ENCODE results near the gene PRKAR2A. TPM values are rescaled to one million over a fixed set of nuclear protein-coding genes. Genes with fewer than 3 reads are reported as not detected.

The PRKAR2A gene
- 10 to 100 TPM; 33.2 to 71.6 (median 44.9) TPM for total RNA-seq
- polyA plus RNA-seq: 10 to 100 TPM; 10.6 to 35.8 TPM
- long read RNA-seq, donor 1, full-length matches to known transcripts: 14 of 29 reads
- long read RNA-seq, donor 1, partial matches to known transcripts: 5 of 29 reads
- long read RNA-seq, donor 1, other reads (novel, unspliced or antisense): 10 of 29 reads
- long read RNA-seq, donor 2, full-length matches to known transcripts: 20 of 48 reads
- long read RNA-seq, donor 2, partial matches to known transcripts: 10 of 48 reads
- long read RNA-seq, donor 2, other reads (novel, unspliced or antisense): 18 of 48 reads
- long read RNA-seq, donor 3, full-length matches to known transcripts: 16 of 34 reads
- long read RNA-seq, donor 3, partial matches to known transcripts: 4 of 34 reads
- long read RNA-seq, donor 3, other reads (novel, unspliced or antisense): 14 of 34 reads

DNA sequence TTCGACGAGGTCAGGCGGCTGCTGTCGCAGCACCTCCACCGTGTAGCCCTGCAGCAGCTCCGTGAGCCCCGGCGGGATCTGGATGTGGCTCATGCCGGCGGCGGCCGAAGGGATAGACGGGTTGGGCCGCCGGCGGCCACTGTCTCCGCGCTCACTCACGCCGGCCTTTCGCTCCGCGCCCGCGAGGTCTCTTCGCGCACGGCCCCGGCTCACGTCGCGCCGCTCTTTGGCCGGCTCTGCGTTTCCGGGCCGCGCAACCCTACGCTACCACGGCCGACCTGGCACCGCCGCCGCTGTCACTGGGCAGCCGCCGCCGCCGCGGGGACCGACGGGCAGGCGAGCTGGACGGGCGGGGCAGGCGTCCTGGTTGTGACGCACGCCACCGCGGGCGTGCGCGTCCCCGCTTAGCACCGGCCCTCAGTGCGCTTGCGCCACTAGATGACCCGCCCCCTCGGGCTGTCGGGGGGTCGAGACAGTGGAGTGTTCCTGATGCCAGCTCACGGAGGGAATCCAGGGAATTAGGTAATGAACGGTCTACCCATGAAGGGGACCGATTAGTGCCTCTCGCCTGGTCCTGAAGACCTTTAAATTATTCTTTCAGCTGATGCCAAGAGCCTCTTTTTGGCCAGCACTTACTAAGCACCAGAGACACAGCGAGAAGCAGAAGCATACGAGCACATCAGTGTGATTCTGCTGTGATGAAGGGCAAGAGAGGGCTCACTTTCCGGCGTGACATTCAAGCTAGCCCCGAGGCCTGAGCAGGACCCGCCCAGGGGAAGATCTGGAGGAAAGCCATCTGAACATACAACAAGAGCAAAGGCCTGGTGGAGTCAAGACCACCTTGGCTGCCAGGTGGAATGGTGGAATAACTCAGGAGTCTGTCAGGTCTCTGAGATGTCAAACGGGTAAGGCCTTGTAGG lies at the start of gene PRKAR2A:
Gene PRKAR2A, minus strand, starts transcription at position 371 of the 920 bp plus-strand sequence. Its CDS starts 278 bp downstream, at position 93.
- peak within 1 kb of the TSS; percentile 91 to 99 (median 95) for H3K27ac ChIP-seq
- peak; percentile 20 to 90 for TF ChIP-seq POLR2A (IDR thresholded peaks at IDR 0.05)
- TF ChIP-seq, protein P1, sequence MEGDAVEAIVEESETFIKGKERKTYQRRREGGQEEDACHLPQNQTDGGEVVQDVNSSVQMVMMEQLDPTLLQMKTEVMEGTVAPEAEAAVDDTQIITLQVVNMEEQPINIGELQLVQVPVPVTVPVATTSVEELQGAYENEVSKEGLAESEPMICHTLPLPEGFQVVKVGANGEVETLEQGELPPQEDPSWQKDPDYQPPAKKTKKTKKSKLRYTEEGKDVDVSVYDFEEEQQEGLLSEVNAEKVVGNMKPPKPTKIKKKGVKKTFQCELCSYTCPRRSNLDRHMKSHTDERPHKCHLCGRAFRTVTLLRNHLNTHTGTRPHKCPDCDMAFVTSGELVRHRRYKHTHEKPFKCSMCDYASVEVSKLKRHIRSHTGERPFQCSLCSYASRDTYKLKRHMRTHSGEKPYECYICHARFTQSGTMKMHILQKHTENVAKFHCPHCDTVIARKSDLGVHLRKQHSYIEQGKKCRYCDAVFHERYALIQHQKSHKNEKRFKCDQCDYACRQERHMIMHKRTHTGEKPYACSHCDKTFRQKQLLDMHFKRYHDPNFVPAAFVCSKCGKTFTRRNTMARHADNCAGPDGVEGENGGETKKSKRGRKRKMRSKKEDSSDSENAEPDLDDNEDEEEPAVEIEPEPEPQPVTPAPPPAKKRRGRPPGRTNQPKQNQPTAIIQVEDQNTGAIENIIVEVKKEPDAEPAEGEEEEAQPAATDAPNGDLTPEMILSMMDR (IDR thresholded peaks at IDR 0.05): no peak
- peak; percentile 90 to 95 (median 93) for DNase-seq
- H3K4me1 ChIP-seq: peaks cover 10 to 30% (median 20%) of the 10 kb centered on the region in 12 donors
- ATAC-seq: peak; percentile 88 to 97 (median 96)
- H3K36me3 ChIP-seq: peaks cover 0 to 2% (median 0%) of the 10 kb centered on the region in 9 donors
- H3K9me3 ChIP-seq: no peaks in the 10 kb centered on the region
- peak within 1 kb of the TSS; percentile 65 to 94 (median 84) for H3K4me3 ChIP-seq
- no peaks in the 10 kb centered on the region for H3K27me3 ChIP-seq
- WGBS, 4 donors: 1 to 4% (median 2%) methylated on average over 18 to 81 of the region's 81 CpGs
- intact Hi-C loops (cut with DNase I): loop anchor here in 3 of 10 donors (2.0 to 5.0 kb wide), 5 partner anchors 49 to 160 kb away; partner anchors contain the start of genes ARIH2 (in 1 of the 3), NCKIPSD (in 1 of the 3) and SLC25A20 (in 1 of the 3)

DNA sequence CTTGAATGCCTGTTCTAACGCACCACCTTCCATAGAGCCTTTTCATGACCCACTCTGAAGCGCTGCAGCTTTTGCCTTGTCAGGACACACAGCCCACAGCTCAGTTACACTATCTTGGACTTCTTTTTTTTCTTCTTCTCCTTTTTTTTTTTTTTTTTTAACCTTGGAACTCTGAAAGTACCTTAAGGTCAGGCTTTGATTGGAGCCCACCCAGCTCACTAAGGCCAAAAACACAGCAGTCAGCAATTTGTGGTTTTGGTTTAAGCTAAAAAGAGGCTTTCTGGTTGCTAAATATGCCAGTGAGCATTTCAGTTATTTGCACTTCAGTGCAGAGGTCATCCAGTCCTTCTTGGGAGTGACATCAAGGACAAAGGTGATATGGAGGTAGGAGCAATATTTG lies 49.3 kb upstream of the PRKAR2A start:
- peak overlapping the region; percentile 1 to 92 (median 87) for H3K27ac ChIP-seq
- no peak for ATAC-seq

DNA sequence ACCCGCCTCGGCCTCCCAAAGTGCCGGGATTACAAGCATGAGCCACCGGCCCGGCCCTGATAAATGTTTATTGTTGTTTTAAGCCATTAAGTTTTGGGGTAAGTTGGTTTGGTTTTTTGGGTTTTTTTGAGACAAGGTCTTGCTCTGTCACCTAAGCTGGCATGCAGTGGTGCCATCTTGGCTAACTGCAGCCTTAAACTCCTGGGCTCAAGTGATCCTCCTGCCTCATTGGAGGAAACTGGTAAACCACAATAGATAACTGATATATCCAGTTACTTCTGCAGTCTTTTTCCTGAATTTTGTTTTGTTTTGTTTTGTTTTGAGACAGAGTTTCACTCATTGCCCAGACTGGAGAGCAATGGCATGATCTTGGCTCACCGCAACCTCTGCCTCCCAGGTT lies 46.8 kb upstream of the PRKAR2A start:
- TF ChIP-seq, protein P1 (IDR thresholded peaks at IDR 0.05): no peak
- TF ChIP-seq POLR2A (IDR thresholded peaks at IDR 0.05): no peak
- H3K36me3 ChIP-seq: peaks cover 0 to 23% (median 16%) of the 10 kb centered on the region in 9 donors
- no peak overlapping the region for H3K27ac ChIP-seq
- WGBS, 4 donors: 95 to 99% (median 96%) methylated on average over 6 of the region's 6 CpGs
- intact Hi-C loops (cut with DNase I): loop anchor here in 2 of 10 donors (10.0 kb wide), 1 partner anchor 60 kb away; no protein-coding TSS in a partner anchor
- no peak for ATAC-seq
- peaks cover 0 to 28% (median 14%) of the 10 kb centered on the region in 12 donors for H3K4me1 ChIP-seq
- H3K27me3 ChIP-seq: no peaks in the 10 kb centered on the region
- no peaks in the 10 kb centered on the region for H3K9me3 ChIP-seq
- H3K4me3 ChIP-seq: no peak overlapping the region
- DNase-seq: no peak

More for the DNA sequence above, 49.3 kb upstream of the PRKAR2A start:
- Histone ChIP-seq H3K4me3 (peak overlapping the region in 2 of 12 donors; percentile 6 to 60), H3K36me3 (peaks cover 0 to 5% (median 1%) of the 10 kb centered on the region in 9 donors), H3K27me3 (no peaks in the 10 kb centered on the region), H3K9me3 (no peaks in the 10 kb centered on the region), H3K4me1 (peaks cover 0 to 29% (median 14%) of the 10 kb centered on the region in 12 donors)
- 76 to 91% (median 84%) methylated on average over 2 of the region's 2 CpGs for WGBS, 4 donors
- intact Hi-C loops (cut with DNase I): loop anchor here in 3 of 10 donors (2.0 to 10.0 kb wide), 3 partner anchors 48 to 58 kb away; partner anchors contain the start of gene PRKAR2A (in 1 of the 3)
- no peak for DNase-seq
- TF ChIP-seq, protein P1 (IDR thresholded peaks at IDR 0.05): no peak
- TF ChIP-seq POLR2A (IDR thresholded peaks at IDR 0.05): no peak
